Endometrial microvascular endothelial cells (primary cell): ENCODE measurements around the gene DNAH10. TPM values are rescaled to one million over a fixed set of nuclear protein-coding genes. Genes with fewer than 3 reads are reported as not detected.

ENCODE experiments used
- in situ Hi-C: cut with HindIII; loops from 2 replicates; pipeline ENCODE4 v1.10.0; 2017; ENCODE audit warnings: low sequenced_read_pairs, low pct_unique_long_range_greater_than_20kb; ENCODE audit errors: inconsistent ontology term
- total RNA-seq: library from RNA; depleted of rRNA; stranded (reverse); fragments of >200 nt; gene quantifications from one replicate; pipeline ENCODE4 v1.2.3, GENCODE V29; 2015; ENCODE audit errors: inconsistent ontology term

DNAH10 gene
- total RNA-seq, 1 donor from 2014 or later, result 0.09 TPM

DNA sequence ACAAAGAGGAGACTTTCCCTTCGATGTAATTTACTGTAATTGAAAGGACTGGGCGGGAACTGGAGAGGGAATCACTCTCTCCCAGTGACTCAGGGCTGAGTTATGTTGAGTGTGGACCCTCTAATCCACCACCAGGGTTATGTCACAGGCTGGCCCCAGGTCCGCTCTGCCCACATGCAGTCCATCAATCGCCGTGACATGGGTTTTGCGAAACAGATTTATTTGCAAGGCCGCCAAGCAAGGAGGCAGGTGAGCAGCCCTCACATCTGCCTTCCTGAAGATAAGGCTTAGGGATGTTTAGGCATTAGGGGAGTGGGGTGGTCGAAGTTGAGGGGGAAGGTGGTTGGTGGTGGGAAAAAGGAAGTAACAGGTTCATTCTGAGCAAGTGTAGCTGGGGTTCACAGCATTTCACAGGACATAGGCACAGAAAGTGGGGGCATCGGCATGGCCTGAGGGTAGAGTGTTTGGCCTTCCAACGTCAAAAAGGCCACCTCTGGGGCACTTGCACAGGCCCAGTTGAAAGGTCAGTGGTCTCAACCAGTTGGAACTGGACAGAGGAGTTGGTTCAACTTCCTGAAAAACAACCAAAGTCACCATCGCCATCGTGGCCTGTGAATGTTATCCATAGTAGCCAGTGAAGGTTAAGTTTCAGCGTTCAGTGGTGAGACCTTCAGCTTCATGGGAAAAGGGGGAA is 66.9 kb downstream of the DNAH10 start:
- in situ Hi-C loops, result no loop called here

DNA sequence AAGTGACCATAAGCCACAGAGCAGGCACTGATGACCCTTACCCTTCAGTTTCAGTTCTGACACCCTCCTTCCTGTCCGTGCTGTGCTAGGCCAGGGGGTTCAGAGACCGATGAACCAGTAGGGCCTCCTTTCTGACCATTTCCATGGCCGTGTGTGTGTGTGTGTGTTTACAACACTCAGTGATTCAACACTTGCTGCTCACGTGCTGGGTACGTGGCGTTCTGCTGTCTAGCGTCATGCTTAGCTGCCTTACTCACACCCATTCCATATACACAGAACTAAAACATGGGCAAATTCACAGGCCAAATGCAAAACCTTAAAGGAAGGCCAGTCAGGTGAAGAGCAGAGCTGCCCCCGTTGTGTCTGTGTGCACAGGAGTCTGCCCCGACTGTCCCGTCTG is 67.5 kb downstream of the DNAH10 start:
- in situ Hi-C loops, result no loop called here

DNA sequence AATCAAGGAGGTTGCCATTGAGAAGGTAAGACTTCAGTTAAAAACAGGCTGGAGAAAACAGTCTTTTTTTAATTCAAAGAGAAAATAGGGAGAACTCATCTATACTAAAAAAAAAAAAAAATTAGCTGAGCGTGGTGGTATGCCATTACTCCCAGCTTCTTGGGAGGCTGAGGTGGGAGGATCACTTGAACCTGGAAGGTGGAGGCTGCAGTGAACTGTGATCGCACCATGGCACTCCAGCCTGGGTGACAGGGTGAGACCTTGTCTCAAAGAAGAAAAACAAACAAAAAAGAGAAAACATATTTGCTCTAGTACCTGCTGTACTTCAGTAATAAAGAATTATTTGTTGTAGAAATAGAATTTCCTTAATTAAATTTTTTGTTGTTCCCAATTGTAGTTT is 68.6 kb downstream of the DNAH10 start:
- in situ Hi-C loops, result no loop called here

DNA sequence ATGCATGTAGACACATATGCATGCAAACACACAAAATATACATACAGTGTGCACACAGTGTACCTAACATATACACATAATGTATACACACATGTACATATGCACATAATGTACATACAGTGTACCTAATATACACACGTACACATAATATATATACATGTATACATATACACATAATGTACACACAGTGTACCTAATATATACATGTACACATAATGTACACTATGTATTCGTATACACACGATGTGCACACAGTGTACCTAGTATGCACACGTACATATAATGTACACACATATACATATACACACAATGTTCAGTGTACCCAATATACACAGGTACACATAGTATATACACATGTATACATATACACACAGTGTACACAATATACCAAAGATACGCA is 70.0 kb downstream of the DNAH10 start:
- in situ Hi-C loops, result no loop called here

DNA sequence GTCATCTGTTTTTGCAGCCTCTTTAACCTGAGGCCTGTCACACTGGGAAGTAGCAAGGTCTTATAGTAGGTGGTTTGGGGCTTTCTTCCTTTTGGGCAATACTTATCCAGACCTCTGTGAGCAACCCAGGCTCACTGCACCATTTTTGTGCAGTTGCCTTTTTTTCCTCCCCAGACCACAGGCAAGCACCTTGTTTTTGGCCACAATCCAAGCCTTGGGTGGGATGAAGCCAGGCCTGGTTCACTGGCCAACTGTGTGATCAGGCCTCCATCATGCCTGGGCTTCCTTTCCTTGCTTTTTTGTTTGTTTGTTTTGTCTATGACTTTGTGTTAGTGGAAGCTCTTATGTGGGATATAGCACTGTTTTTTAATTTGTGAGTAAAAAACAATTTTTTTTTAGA is 71.7 kb downstream of the DNAH10 start:
- in situ Hi-C loops, result no loop called here

DNA sequence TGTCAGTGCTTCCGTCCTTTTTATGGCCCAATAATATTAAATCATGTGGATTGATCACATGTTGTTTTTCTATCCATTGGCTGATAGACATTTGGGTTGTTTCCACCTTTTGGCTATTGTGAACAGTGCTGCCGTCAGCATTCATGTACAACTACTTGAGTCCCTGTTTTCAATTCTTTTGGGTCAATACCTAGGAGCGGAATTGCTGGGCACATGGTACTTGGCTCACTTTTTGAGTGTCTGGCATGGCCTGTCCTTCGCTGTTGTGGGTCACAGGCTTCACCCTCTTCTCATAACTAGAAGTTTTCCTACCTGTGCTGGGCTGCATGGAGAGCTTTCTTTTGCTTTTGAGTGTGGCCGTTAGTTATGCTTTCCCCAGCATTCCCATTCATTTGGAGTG is 72.7 kb downstream of the DNAH10 start:
- in situ Hi-C loops, result no loop called here

DNA sequence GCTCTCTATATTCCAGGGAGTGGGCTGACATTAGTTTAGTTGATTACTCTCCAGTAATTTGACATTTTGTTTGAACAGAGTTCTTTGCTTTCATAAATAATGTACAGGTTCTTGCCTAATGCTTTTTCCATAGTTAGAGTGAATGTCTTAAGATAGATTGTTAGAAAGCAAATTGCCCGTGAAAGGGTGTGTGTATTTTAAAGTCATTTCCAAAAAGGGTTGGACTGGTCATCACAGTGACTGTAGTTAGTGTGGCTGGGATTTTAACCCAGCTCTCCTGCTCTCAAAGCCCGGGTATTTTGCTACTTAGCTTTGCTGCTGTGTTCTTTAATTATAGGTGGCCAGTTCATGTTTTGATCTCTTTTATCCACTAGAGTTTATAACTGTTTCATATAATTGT is 74.2 kb downstream of the DNAH10 start:
- in situ Hi-C loops, result no loop called here

DNA sequence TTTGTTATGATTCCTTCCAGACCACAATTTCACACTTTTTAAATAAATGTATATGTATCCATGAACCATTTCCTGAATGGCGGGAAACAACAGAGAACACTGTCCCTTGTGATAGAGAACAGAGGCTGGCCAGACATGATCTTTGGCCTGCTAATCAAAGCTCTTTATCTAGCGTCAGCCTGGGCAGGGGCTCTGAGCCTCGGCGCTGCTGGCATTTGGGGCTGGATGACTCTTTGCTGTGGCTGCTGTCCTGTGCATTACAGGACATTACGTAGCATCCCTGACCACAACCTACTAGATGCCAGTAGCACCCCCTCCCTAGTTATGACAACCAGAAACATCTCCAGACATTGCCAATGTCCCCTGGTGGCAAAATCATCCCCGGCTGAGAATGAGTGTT is 77.7 kb downstream of the DNAH10 start:
- in situ Hi-C loops, result no loop called here

DNA sequence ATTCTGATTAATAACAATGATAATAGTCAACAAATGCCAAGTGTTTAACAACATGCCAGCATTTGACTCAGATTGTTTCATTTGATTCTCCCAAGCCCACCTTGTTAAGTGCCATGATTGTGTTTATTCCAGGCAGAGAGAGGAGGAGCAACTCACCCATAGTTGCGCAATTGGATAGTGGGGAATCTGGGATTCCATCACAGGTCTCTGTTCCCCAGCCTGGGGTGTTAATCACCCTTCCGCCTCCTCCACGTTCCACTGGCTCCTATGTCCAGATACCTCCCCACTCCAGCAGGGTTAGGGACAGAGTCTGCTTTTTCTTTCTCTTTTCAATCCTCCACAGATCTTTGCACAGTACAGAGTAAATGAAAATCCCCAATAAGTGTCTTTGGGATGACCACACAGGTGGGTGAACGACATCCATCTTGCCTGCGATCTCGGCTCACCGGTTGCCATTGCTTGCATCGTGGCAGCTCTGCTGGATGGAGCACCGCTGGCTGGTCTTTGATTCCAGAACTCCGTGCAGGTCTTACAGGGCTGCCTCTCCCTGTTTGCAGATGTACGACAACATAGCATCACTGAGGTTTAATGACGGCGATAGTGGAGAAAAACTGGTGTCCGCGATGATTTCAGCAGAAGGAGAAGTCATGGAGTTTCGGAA is 78.8 kb downstream of the DNAH10 start:
- in situ Hi-C loops, result no loop called here

DNA sequence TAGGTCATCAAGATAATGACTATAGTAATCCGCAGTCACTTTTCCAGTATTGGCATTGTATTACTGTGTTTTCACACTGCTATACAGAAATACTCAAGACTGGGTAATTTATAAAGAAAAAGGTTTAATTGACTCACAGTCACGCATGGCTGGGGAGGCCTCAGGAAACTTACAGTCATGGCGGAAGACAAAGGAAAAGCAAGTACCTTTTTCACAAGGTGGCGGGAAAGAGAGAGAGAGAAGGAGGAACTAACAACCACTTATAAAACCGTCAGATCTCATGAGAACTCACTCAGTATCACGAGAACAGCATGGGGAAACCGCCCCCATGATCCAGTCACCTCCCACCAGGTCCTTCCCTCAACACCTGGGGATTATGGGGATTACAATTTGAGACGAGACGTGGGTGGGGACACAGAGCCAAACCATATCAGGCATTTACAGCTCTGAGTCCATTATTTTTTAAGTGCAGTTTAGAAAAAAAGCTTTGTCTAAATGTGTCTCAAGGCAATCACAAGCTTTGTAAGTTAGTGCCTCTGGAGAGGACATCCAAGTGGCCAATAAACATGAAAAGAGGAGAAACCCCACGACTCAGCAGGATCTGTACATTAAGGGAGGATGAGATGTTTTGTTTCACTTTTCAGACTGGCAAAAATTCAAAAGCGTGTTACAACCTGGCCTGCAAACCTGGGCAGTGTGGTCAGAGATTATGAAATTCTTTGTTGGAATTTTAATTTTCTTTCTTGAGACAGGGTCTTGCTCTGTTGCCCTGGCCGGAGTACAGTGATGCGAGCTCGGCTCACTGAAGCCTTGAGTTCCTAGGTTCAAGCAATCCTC is 82.0 kb downstream of the DNAH10 start:
- in situ Hi-C loops, result no loop called here

DNA sequence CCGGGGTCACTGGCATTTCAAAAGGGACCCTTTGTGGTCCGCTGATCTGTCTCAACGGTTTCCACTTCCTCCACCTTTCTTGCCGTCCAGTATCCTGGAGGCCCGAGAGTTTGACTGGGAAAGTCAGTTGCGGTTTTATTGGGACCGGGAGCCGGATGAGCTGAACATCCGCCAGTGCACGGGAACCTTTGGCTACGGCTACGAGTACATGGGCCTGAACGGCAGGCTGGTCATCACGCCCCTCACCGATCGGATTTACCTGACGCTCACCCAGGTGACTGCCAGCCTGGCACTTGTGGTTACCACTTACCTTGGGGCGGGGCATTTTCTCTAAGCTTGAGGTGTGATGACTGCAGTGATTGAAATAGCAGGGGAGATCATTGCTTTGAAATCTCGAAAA is 83.8 kb downstream of the DNAH10 start:
- in situ Hi-C loops, result no loop called here

DNA sequence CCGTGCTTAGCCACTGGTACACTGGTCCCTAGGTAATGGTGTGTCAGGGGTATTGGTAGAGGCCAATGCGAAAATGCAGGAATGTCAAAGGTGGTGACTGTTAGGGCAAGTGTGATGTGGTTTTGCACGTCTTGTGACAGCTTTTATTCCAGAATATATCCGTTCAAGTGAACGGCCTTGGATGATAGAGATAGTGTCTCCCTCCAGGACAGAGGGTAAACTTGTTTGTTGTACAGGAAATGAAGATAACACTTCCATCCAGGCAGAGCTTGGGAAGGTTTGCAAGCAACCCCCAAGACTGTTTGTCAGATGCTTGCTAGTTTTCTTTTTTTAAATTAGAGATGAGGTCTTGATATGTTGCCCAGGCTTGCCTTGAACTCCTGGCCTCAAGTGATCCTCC is 84.2 kb downstream of the DNAH10 start:
- in situ Hi-C loops, result no loop called here

DNA sequence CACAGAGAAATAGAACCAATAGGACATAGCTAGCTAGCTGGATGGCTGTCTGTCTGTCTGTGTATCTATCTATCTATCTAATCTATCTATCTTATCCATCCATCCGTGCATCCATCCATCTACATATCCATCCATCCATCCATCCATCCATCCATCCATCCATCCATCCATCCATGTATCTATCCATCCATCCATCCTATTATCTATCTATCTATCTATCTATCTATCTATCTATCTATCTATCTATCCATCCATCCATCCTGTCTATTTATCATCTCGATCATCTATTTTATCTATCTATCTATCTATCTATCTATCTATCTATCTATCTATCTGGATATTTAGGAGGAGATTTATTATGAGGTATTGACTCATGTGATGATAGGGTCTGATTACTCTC is 84.9 kb downstream of the DNAH10 start:
- in situ Hi-C loops, result no loop called here

DNA sequence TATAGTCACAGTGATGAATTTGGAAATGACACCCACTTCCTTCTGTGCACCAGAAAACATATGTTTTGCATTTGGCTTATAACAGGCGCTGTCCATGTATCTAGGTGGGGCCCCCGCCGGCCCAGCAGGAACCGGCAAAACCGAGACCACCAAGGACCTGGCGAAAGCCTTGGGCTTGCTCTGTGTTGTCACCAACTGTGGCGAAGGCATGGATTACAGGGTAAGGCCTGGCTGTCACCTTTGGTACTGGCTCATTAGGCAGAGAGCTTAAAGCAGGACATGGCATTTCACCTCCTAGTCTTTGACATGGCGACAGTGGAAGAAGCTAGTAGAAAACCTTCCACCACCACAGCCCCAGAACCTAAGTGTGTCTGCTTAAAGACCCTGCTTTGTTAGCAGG is 85.8 kb downstream of the DNAH10 start:
- in situ Hi-C loops, result no loop called here

DNA sequence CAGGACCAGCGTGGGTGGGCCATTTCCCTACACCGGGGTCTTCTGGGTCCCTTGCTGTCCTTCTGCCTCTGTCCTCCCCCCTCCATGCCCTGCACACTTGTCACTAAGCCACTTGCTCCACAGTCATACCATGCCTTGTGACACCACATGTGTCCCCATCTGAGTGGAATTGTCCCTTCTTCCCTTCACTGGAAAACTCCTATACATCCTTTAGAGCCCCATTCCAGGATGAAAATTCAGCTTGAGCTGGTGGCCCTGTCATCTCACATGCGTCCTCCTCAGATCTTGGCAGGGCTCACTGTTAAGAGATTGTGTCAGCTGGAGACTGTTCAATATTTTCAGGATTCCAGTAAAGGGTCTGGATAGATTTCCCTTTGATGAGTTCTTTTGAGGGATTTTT is 87.4 kb downstream of the DNAH10 start:
- in situ Hi-C loops, result no loop called here

DNA sequence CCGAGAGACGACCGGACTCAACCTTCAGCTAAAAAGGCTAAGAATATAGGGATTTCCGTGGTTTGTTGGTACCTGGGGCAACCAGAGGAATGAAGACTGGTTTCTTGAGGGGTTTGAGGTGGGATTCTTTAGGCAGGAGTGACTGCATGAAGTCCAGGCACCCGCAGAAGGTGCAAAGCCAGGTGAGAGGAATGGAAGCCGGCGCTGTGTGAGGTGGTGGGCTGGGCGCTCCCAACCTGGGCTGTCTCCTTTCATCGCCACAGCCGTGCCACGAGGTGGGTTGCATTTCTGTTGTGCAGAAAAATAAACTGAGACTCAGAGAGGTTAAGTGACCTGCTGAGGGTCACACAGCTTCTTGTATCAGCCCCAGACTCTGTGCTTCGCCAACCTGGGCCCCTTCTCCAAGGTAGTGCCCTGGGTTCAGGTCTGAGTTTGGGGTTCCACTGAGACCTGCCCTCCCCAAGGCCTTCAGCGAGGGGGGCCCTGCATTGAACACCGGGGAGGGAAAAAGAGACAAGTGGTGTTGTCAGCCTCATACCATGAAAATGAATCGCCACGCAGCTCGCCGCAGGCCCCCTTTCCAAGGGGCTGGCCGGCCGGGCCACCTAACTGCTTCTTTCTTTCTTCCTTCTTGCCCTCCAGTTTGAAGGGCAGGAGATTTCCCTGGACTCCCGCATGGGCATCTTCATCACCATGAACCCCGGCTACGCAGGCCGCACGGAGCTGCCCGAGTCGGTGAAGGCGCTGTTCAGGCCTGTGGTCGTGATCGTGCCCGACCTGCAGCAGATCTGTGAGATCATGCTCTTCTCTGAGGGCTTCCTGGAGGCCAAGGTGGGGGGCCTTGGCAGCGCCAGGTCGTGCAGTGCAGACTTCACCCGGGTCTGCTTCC is 88.4 kb downstream of the DNAH10 start:
- in situ Hi-C loops, result no loop called here

DNA sequence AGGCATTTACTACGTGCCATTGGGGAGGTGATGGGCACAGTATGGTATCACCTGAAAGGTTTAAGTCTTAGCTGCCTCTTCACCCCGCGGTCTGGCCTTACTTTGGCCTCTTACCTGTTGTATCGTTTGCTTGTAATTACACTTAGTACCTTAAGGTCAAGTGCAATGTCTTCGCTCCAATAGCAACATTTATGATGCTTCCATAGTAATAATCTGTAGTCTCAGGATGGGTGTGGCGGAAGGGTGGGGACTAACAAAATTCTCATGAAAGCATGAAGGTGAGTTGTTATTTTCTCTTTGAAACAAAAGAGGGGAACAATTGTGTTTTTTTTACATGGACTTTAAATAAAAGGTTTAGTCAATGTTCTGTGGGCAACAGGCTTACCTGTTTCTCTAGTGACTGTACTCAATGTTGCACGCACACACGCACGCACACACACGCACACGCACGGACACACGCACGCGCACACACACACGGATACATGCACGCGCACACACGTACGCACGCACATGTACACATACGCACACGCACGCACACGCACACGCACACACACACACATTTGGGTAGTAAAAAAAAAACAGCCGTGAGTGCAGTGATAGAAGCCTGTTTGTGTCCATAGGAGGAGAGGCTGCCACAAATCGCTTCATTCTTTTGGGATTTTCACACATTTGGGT is 91.4 kb downstream of the DNAH10 start:
- in situ Hi-C loops, result no loop called here

DNA sequence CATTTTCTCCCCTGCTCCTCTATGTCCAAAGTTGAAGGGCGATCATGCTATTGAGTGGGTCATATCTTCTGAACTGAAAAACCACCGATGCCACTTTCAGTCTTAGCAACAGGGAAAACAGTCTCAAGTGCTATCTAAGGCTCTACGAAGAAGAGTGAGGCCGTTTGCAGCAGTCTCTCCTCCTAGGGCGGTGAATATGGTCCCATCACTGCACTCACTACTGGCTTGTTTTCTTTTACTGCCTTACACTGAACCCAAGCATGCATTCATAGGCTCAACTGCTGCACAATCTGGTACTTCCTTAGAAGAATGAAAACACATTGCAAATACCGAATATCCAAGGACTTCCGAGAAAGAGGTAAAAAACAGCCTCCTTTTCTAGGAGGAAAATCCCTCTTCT is 92.1 kb downstream of the DNAH10 start:
- in situ Hi-C loops, result no loop called here

DNA sequence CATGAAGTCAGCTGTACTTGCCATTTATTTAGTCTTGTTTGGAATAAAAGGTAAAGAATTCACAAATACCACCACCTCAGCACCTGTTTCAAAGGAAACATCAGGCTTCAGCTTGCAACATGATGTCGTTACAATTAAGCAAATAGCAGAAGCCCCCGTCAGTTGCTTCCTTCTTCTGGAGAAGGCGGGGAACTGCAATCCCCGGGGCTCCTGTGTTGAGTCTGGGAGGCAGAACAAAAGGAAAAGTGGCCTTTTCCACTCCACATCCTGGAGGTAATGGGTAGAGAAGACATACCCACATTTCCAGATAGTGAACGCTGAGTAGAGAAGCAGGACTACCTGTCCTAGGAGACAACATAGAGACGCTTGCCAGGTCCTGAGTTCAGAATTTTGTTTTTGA is 92.8 kb downstream of the DNAH10 start:
- in situ Hi-C loops, result no loop called here
